Stomach (tissue), 4 donors: Measurements from ENCODE around the gene YPEL3.

ENCODE experiments used
- EP300 ChIP-seq: sonication (generic); formaldehyde crosslinking; IDR thresholded peaks from one replicate; pipeline ENCODE4 v1.6.1; 2017; ENCODE audit warnings: antibody characterized with exemption
- TF ChIP-seq, protein P1 (sequence below), 7 experiments: fragments of 450-650 bp in 4 of 7; fragments of 200-600 bp in 3 of 7; sonication (generic) in 3 of 7; IDR thresholded peaks; one replicate each; pipeline ENCODE4 v1.5.1; 2016 to 2019; ENCODE audit warnings: antibody characterized with exemption in 7 of 7, control low read depth in 2 of 7, mild to moderate bottlenecking in 1 of 7

DNA sequence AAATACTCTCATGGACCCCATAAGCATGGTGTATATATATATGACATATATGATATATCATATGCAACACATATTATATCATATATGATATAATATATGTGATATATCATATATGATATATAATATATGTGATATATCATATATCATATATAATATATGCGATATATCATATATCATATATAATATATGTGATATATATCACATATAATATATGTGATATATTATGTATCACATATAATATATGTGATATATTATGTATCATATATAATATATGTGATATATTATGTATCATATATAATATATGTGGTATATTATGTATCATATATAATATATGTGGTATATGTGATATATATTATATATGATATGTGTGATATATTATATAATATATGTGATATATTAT, 48.9 kb upstream of the YPEL3 start:
- TF ChIP-seq, protein P1, sequence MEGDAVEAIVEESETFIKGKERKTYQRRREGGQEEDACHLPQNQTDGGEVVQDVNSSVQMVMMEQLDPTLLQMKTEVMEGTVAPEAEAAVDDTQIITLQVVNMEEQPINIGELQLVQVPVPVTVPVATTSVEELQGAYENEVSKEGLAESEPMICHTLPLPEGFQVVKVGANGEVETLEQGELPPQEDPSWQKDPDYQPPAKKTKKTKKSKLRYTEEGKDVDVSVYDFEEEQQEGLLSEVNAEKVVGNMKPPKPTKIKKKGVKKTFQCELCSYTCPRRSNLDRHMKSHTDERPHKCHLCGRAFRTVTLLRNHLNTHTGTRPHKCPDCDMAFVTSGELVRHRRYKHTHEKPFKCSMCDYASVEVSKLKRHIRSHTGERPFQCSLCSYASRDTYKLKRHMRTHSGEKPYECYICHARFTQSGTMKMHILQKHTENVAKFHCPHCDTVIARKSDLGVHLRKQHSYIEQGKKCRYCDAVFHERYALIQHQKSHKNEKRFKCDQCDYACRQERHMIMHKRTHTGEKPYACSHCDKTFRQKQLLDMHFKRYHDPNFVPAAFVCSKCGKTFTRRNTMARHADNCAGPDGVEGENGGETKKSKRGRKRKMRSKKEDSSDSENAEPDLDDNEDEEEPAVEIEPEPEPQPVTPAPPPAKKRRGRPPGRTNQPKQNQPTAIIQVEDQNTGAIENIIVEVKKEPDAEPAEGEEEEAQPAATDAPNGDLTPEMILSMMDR (IDR thresholded peaks at IDR 0.05), result no peak
- no peak for TF ChIP-seq EP300
